K562 (cell line): ENCODE results near the gene PLPP4. TPM values are rescaled to one million over a fixed set of nuclear protein-coding genes. Genes with fewer than 3 reads are reported as not detected.

Experiments
- ATAC-seq: fragments of 200-7000 bp; cut with Tn5 transposase; 3 replicates; pipeline ENCODE4 v1.9.1; 2020; ENCODE audit warnings: moderate library complexity
- BruUV-seq: library from RNA; stranded (reverse); fragments of 400-500 nt; replicated peaks from 2 replicates; lab custom pipeline; 2021; lab: Mats Ljungman, UMichigan
- CTCF ChIA-PET: fragments of 300-600 bp; formaldehyde crosslinking; extraction: SDS; loops from one replicate; lab custom pipeline; 2021; ENCODE audit warnings: low intra/inter-chr PET ratio; lab: Yijun Ruan, JAX
- POLR2A ChIA-PET: fragments of 300-600, 350-650 bp; sonication (Branson Sonifier 250); formaldehyde crosslinking; extraction: SDS; loops from one replicate; lab custom pipeline; 2021; ENCODE audit warnings: antibody characterized with exemption, inconsistent platforms; lab: Yijun Ruan, JAX
- DNase-seq, 4 experiments: peaks; one replicate each; pipeline versions ENCODE4 v3.0.0 to v3.0.0-alpha.2; 2011 to 2018; ENCODE audit warnings: low spot score in 3 of 4, mixed read lengths in 3 of 4; ENCODE audit errors: extremely low read depth in 1 of 4
- FAIRE-seq: peaks from 2 replicates; lab custom pipeline; 2011; peaks lifted over from hg19 to GRCh38; lab: Jason Lieb, UNC
- H2AFZ ChIP-seq: 2 replicates; pipeline ENCODE4 v1.6.0; 2011; ENCODE audit warnings: low read depth, low read length, control low read depth, inconsistent platforms
- H3K27ac ChIP-seq: fragments of 200-600 bp; 3 replicates; pipeline ENCODE4 v1.8.0; 2011; ENCODE audit warnings: low read depth, mild to moderate bottlenecking, control low read depth, inconsistent platforms, low read length, moderate library complexity, mixed read lengths; ENCODE audit errors: extremely low read depth
- H3K27me3 ChIP-seq, 2 experiments: fragments of 300-600 bp in 1 of 2; 2 replicates in 1 of 2; 3 replicates in 1 of 2; pipeline versions ENCODE4 v1.6.0 to v1.8.0; 2011; ENCODE audit warnings: inconsistent platforms in 2 of 2, low read length in 2 of 2, mild to moderate bottlenecking in 1 of 2, mixed read lengths in 1 of 2, moderate library complexity in 1 of 2; ENCODE audit not compliant: control insufficient read depth in 2 of 2, insufficient read depth in 2 of 2
- H3K36me3 ChIP-seq: fragments of 300-600 bp; 3 replicates; pipeline ENCODE4 v1.8.0; 2011; ENCODE audit warnings: mild to moderate bottlenecking, low read length, inconsistent platforms; ENCODE audit not compliant: control insufficient read depth, insufficient read depth
- H3K4me1 ChIP-seq, 2 experiments: fragments of 200-600 bp in 1 of 2; replicated peaks in 1 of 2; 2 replicates in 1 of 2; 3 replicates in 1 of 2; pipeline versions ENCODE4 v1.5.1 to v1.8.0; 2011; ENCODE audit warnings: inconsistent platforms in 2 of 2, low read length in 2 of 2, mild to moderate bottlenecking in 1 of 2, mixed read lengths in 1 of 2, moderate library complexity in 1 of 2; ENCODE audit not compliant: control insufficient read depth in 2 of 2, insufficient read depth in 2 of 2
- H3K4me2 ChIP-seq: 2 replicates; pipeline ENCODE4 v1.6.1; 2011; ENCODE audit warnings: low read length, control low read depth, inconsistent platforms, mixed read lengths; ENCODE audit not compliant: insufficient read depth
- H3K4me3 ChIP-seq: fragments of 200-600 bp; sonication (generic), shearing (Covaris generic); 2 replicates; pipeline ENCODE4 v1.5.1; 2016; ENCODE audit warnings: control low read depth, inconsistent platforms
- H3K79me2 ChIP-seq: fragments of 200-600 bp; 3 replicates; pipeline ENCODE4 v1.8.0; 2011; ENCODE audit warnings: low read length, inconsistent platforms; ENCODE audit not compliant: control insufficient read depth, insufficient read depth
- H3K9ac ChIP-seq, 2 experiments: 2 replicates each; pipeline versions ENCODE4 v1.6.0 to v1.6.1; 2011; ENCODE audit warnings: low read depth in 2 of 2, low read length in 2 of 2, control low read depth in 1 of 2, inconsistent platforms in 1 of 2, mild to moderate bottlenecking in 1 of 2, mixed read lengths in 1 of 2; ENCODE audit not compliant: insufficient read depth in 1 of 2
- H3K9me1 ChIP-seq: one replicate; pipeline ENCODE4 v1.6.0; 2011; ENCODE audit warnings: inconsistent platforms, mild to moderate bottlenecking, low read length, moderate library complexity; ENCODE audit not compliant: control insufficient read depth, insufficient read depth
- H3K9me3 ChIP-seq: replicated peaks from 2 replicates; pipeline ENCODE4 v1.5.1; 2011; ENCODE audit warnings: low read depth, low read length, inconsistent platforms; ENCODE audit not compliant: control insufficient read depth, insufficient read depth
- H4K20me1 ChIP-seq: replicated peaks from 2 replicates; pipeline ENCODE4 v1.6.1; 2011; ENCODE audit warnings: low read length, inconsistent platforms, mixed read lengths; ENCODE audit not compliant: control insufficient read depth, insufficient read depth
- HMBOX1 ChIP-seq: sonication (generic); IDR thresholded peaks from 2 replicates; pipeline ENCODE4 v1.6.1; 2016
- JUND ChIP-seq, 2 experiments: IDR thresholded peaks; 2 replicates in 1 of 2; 3 replicates in 1 of 2; pipeline ENCODE4 v1.6.1; 2011; ENCODE audit warnings: borderline replicate concordance in 2 of 2, low read depth in 2 of 2, low read length in 2 of 2, improper control_type of control experiment in 1 of 2, missing biosample characterization in 1 of 2, missing genetic modification characterization in 1 of 2, missing genetic modification reagents in 1 of 2
- POLR2AphosphoS5 ChIP-seq: IDR thresholded peaks from 2 replicates; pipeline ENCODE4 v1.6.1; 2011; ENCODE audit warnings: mild to moderate bottlenecking, low read depth, low read length, moderate library complexity; ENCODE audit not compliant: control insufficient read depth, insufficient read depth
- RBM14 ChIP-seq: fragments of 200-400 bp; formaldehyde crosslinking; IDR thresholded peaks from 2 replicates; pipeline ENCODE4 v1.6.1; 2018; ENCODE audit warnings: low read depth, mild to moderate bottlenecking, low read length, moderate library complexity, borderline replicate concordance; ENCODE audit not compliant: insufficient read depth
- ZNF324 ChIP-seq: fragments of 250-450 bp; sonication (Bioruptor Pico); IDR thresholded peaks from 2 replicates; pipeline ENCODE4 v1.4.0; 2020; ENCODE audit warnings: mild to moderate bottlenecking
- ZNF717 ChIP-seq: fragments of 250-450 bp; sonication (Bioruptor Pico); IDR thresholded peaks from 2 replicates; pipeline ENCODE4 v1.5.0; 2021
- WGBS: fragments of 100-300 bp; shearing (Covaris generic); methylation state at CpG from one replicate; pipeline ENCODE4 v1.1.6; 2016; ENCODE audit warnings: low coverage, mixed read lengths; ENCODE audit not compliant: insufficient coverage; ENCODE audit errors: missing lambda C conversion rate; 5-methylcytosine and 5-hydroxymethylcytosine counted together
- in situ Hi-C: fragments of 300-500 bp; cut with MboI; formaldehyde crosslinking; loops from 4 replicates; pipeline ENCODE4 v1.15.0; 2018; ENCODE audit warnings: inconsistent platforms, mixed read lengths
- intact Hi-C: fragments of 100-400 bp; cut with micrococcal nuclease; formaldehyde crosslinking; loops from 2 replicates; pipeline ENCODE4 v1.14.2; 2022
- polyA plus RNA-seq, 8 experiments: library from polyadenylated mRNA; depleted of rRNA in 4 of 8; stranded (reverse) in 5 of 8; unstranded in 3 of 8; fragments of >200 nt; fragmentation: Nextera tagmentation in 2 of 8; fragmentation: Illumina TruSeq in 1 of 8; extraction: Ambion mirVana in 2 of 8; extraction: Trizol in 1 of 8; gene quantifications; 2 replicates each; pipeline versions ENCODE4 v1.2.1 to v1.2.3, GENCODE V29; 2011 to 2014; ENCODE audit warnings: inconsistent platforms in 1 of 8, missing spikeins in 1 of 8
- total RNA-seq, 7 experiments: library from RNA; depleted of rRNA in 6 of 7; stranded (reverse); fragments of >200 nt in 6 of 7; fragmentation: Illumina TruSeq in 2 of 7; extraction: Trizol in 2 of 7; gene quantifications; 2 replicates each; pipeline versions ENCODE4 v1.2.1 to v1.2.3, GENCODE V29; 2011 to 2021; ENCODE audit warnings: low replicate concordance in 1 of 7

PLPP4 gene
- total and polyA plus RNA-seq, 9 of the 15 experiments (the other 6 are each of a cell fraction or from before 2014, with no cell fraction given), result 0.08 TPM; not detected in 8

DNA sequence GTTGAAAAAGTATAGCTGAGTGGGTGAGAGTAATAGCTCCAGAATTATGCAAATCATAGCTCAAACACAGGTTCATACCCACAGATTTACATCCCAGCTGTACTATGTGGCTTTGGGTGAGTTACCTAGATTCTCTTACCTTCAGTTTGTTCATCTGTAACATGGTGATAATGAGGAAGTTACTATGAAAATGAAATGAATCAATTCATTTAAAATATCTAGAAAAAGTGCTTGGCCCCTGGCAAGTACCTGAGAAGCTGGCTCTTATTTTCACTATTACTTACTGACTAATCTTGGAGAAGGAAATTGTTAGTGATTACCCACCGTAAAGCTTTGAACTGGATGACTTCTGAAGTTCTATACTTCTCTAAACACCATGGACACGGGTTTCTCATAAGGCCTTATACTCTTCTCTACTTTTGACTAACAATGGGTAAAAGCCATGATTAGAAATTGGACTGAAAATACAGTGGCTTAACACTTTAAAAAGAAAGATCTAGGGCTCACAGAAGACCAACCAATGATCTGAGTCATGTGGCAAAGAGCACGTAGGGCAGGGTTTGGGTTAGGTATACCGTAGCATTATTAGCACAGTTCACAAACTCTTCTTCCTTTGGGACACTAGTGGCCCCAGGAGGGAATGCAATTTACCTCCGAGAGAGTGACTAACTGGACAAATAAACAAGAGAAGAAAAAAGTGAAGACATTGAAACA lies 149.2 kb downstream of the PLPP4 start:
- TF ChIP-seq ZNF717 (CRISPR knock-in tag) (no peak), POLR2AphosphoS5 (no peak), JUND (IDR thresholded peaks at IDR 0.05; ENCODE audit: borderline replicate concordance, low read depth, low read length) (no peak), JUND (tag; IDR thresholded peaks at IDR 0.05; ENCODE audit: borderline replicate concordance, low read depth, low read length) (no peak), ZNF324 (CRISPR knock-in tag) (no peak), HMBOX1 (no peak), RBM14 (no peak)
- FAIRE-seq, result no peak

More for the DNA sequence above, 149.2 kb downstream of the PLPP4 start:
- ATAC-seq (no peak), DNase-seq (no peak)
- H2AFZ ChIP-seq, result no peak overlapping the region
- in situ Hi-C loops, result no loop called here
- no TSS peak for BruUV-seq
- POLR2A ChIA-PET, result no interaction called here
- no peak overlapping the region for H3K4me3 ChIP-seq
- WGBS, result 2% methylated on average over 5 of the region's 5 CpGs
- H4K20me1 ChIP-seq, result no peaks in the 10 kb centered on the region
- H3K9ac ChIP-seq, result no peak overlapping the region
- H3K4me1 ChIP-seq, result no peaks in the 10 kb centered on the region
- no peaks in the 10 kb centered on the region for H3K79me2 ChIP-seq
- CTCF ChIA-PET, result no interaction called here
- H3K9me1 ChIP-seq, result no peaks in the 10 kb centered on the region
- no peak overlapping the region for H3K27ac ChIP-seq
- no peaks in the 10 kb centered on the region for H3K36me3 ChIP-seq
- H3K4me2 ChIP-seq, result no peak overlapping the region
- no peaks in the 10 kb centered on the region for H3K27me3 ChIP-seq
- H3K9me3 ChIP-seq, result no peaks in the 10 kb centered on the region
- intact Hi-C loops, result loop anchor here (10.0 kb wide), 1 partner anchor 181 kb away; no protein-coding TSS in a partner anchor
